ENCODE measurements around the gene DPF3.

DNA sequence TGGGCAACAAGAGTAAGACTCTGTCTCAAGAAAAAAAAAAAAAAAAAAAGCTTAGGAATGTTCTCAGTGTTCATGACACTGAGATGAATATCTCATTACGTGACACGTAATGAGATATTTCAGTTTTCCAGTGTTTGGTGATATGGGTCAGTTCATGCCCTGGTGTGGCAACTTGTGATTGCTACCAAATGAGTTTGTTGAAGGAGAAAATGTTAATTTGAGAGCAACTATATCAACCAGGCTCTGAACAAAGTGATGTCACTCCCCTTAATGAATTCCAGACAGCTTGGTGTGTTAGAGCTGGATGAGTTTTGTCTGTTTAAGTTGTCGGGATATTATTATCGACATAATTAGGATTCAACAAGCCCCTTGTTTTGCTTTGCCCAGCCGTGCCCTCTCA lies 211.7 kb downstream of the DPF3 start:
- TF ChIP-seq, protein P1, sequence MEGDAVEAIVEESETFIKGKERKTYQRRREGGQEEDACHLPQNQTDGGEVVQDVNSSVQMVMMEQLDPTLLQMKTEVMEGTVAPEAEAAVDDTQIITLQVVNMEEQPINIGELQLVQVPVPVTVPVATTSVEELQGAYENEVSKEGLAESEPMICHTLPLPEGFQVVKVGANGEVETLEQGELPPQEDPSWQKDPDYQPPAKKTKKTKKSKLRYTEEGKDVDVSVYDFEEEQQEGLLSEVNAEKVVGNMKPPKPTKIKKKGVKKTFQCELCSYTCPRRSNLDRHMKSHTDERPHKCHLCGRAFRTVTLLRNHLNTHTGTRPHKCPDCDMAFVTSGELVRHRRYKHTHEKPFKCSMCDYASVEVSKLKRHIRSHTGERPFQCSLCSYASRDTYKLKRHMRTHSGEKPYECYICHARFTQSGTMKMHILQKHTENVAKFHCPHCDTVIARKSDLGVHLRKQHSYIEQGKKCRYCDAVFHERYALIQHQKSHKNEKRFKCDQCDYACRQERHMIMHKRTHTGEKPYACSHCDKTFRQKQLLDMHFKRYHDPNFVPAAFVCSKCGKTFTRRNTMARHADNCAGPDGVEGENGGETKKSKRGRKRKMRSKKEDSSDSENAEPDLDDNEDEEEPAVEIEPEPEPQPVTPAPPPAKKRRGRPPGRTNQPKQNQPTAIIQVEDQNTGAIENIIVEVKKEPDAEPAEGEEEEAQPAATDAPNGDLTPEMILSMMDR (IDR thresholded peaks at IDR 0.05; ENCODE audit: low read depth, low read length, poor library complexity, severe bottlenecking): no peak
- no peak for TF ChIP-seq EZH2phosphoT487 (IDR thresholded peaks at IDR 0.05; ENCODE audit: borderline replicate concordance, low read length)
